GM19238 (cell line): Measurements from ENCODE around the gene HNRNPU.
"Not testable (repeated sequence)": the region's sequence is repeated elsewhere in the genome, so short reads cannot be mapped to it uniquely, and the experiment has no call there.

Source experiments
- DNase-seq: peaks from one replicate; pipeline ENCODE4 v3.0.0; 2011; ENCODE audit warnings: low spot score; ENCODE audit not compliant: insufficient read length

Gene HNRNPU

GRCh38 chr1:244840219-244840794, 24.0 kb downstream of the HNRNPU start:
- DNase-seq: no peak

GRCh38 chr1:244839656-244840055, 24.7 kb downstream of the HNRNPU start:
- DNase-seq: no peak

- no peak for DNase-seq
Measured at GRCh38 chr1:244837597-244838258, 26.6 kb downstream of the HNRNPU start.

- DNase-seq: no peak
Measured at GRCh38 chr1:244836584-244836983, 27.8 kb downstream of the HNRNPU start.

GRCh38 chr1:244836135-244836521, 28.2 kb downstream of the HNRNPU start:
- no peak for DNase-seq

- peak; percentile 58 for DNase-seq
Measured at GRCh38 chr1:244835276-244836134, 28.8 kb downstream of the HNRNPU start, which contains the start of gene COX20. Gene COX20, plus strand, starts transcription at chr1:244835658. Its CDS starts 57 bp downstream, at chr1:244835715.

- peak; percentile 66 for DNase-seq
Measured at GRCh38 chr1:244834543-244835275, 29.6 kb downstream of the HNRNPU start.

GRCh38 chr1:244833734-244834542, 30.4 kb downstream of the HNRNPU start:
- DNase-seq: no peak

- not testable (repeated sequence) for DNase-seq
Measured at GRCh38 chr1:244833260-244833659, 31.1 kb downstream of the HNRNPU start.

- DNase-seq: no peak
Measured at GRCh38 chr1:244830639-244831038, 33.7 kb downstream of the HNRNPU start.

GRCh38 chr1:244826712-244827111, 37.6 kb downstream of the HNRNPU start:
- no peak for DNase-seq

GRCh38 chr1:244822878-244823277, 41.5 kb downstream of the HNRNPU start:
- DNase-seq: no peak

GRCh38 chr1:244821134-244821533, 43.2 kb downstream of the HNRNPU start:
- DNase-seq: no peak

- DNase-seq: no peak
Measured at GRCh38 chr1:244820131-244820530, 44.2 kb downstream of the HNRNPU start.

- no peak for DNase-seq
Measured at GRCh38 chr1:244817415-244817894, 46.9 kb downstream of the HNRNPU start.

GRCh38 chr1:244815600-244816099, 48.7 kb downstream of the HNRNPU start:
- no peak for DNase-seq

GRCh38 chr1:244813327-244813726, 51.0 kb downstream of the HNRNPU start:
- no peak for DNase-seq

- no peak for DNase-seq
Measured at GRCh38 chr1:244810221-244810620, 54.1 kb downstream of the HNRNPU start.

- no peak for DNase-seq
Measured at GRCh38 chr1:244807138-244807537, 57.2 kb downstream of the HNRNPU start.

GRCh38 chr1:244804841-244805240, 59.5 kb downstream of the HNRNPU start:
- no peak for DNase-seq
